Stimulated activated CD4-positive, alpha-beta T cell treated with anti-CD3 and anti-CD28 coated beads, Interleukin-4, amount 100 ng/mL, for 4 hours (primary cell): ENCODE measurements around the gene ZNF586.

Experiments
- DNase-seq, 2 experiments: peaks; one replicate each; pipeline ENCODE4 v3.0.0-alpha.2; 2020

ZNF586 gene

DNA sequence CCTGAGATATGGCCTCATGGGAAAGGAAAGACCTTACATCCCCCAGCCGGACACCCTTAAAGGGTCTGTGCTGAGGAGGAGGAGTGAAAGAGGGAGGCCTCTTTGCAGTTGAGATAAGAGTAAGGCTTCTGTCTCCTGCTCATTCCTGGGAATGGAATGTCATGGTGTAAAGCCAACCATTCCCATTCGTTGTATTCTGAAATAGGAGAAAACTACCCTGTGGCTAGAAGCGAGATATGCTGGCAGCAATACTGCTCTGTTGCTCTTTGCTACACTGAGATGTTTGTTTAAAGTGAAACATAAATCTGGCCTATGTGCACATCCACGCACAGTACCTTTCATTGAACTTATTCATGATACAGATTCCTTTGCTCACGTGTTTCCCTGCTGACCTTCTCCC lies 59.8 kb downstream of the ZNF586 start:
- no peak for DNase-seq

DNA sequence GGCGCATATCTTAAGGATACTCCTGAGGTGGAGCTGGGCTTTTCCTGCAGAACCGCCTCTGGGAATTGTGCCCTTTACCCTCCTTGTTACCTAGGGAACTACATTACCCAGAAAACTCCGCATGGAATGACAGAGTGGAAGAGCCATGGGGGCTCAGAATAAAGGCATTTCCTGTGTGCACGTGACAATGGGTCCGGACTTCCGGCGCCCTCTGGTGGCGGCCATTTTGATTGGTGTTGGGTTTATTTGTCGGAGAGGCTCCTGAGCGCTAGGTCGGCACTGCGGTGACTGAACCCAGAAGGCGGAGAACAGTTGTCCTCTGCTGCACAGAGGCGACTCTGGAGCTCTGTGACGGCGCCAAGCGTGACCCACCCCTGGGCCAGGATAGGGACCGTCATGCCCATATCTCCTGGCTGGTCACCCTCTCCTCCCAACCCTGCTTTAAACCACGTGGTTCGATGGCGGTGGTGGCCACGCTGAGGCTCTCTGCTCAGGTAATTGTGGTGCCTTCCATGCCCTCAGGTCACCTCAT lies 60.7 kb downstream of the ZNF586 start, which contains the start of gene ZNF587B:
Gene ZNF587B, plus strand, starts transcription at position 229 of the 532 bp plus-strand sequence. Its CDS starts 230 bp downstream, at position 459.
- peak; percentile 11 to 13 for DNase-seq
